ENCODE data around the gene CYGB.

DNA sequence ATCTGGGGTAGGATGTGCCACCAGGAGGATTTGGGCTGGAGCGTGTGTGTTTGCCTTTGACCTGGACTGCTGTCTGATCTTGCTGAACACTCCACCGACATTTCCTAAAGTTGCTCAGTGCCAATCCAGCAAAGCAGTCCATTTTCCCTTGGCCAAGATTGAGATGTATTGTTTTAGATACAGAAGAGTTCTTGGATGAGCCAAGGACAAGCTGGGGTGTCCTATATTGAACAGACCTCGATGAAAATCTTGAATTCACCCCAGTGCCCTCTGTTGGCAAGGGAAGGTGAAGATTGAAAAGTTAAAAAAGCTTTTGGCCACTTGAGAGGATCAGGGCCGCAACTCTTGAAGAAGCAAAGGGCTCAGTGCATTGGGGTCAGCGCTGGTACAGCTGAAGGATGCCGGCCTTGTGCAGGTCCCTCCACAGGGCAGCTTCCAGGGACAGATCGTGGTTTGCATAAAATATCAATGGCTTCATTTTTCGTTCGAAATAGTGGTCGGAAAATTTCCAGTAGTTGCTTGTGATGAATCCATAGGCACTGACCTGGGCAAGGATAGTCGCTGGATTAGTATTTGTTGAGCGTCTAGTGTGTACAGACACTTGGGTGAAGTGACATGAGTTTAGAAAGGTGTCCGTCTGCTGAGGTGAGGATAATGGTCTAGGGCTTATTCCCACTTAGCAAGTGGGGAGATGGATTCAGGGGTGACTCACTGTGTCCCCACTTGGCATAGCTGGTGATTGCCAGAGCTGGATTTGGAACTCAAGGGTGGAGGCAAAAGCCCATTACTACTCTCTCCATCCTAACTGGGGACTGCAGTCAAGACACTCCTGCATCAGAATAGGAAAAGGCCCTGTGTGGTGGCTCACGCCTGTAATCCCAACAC is 28.5 kb upstream of the CYGB start:
- peak in 1 of 3 experiments; percentile 8 for TF ChIP-seq CTCF (optimal IDR thresholded peaks at IDR 0.05 in 1 of 3, IDR thresholded peaks at IDR 0.05 in 1 of 3, conservative IDR thresholded peaks at IDR 0.05 in 1 of 3; ENCODE audit: extremely low read depth in 1 of 3, insufficient read depth in 2 of 3, low read length in 3 of 3)
- TF ChIP-seq EZH2 (IDR thresholded peaks at IDR 0.05; ENCODE audit: low read length) = no peak
